ENCODE results near the gene PLXND1. TPM values are rescaled to one million over a fixed set of nuclear protein-coding genes. Genes with fewer than 3 reads are reported as not detected.

The PLXND1 gene
- total RNA-seq, 3 donors from 2014 or later (not counting 1 experiment from before 2014, with no cell fraction given), result 135 to 214 (median 189) TPM

GRCh38 chr3:129610276-129610675, 3.8 kb upstream of the PLXND1 start:
- intact Hi-C loops (cut with micrococcal nuclease), result loop anchor here (5.0 kb wide), 1 partner anchor 33 kb away; no protein-coding TSS in a partner anchor
- DNase-seq, result no peak
- H3K27ac ChIP-seq (ENCODE audit: low read length), result no peak overlapping the region

GRCh38 chr3:129609591-129610182, 3.2 kb upstream of the PLXND1 start:
- ATAC-seq (no peak), DNase-seq (no peak)
- Histone ChIP-seq H3K9me3 (ENCODE audit: control insufficient read depth, insufficient read depth, low read length) (no peaks in the 10 kb centered on the region), H3K4me3 (ENCODE audit: low read length) (no peak overlapping the region), H3K27me3 (ENCODE audit: control insufficient read depth, insufficient read depth, low read length) (peaks cover 2% of the 10 kb centered on the region), H3K36me3 (ENCODE audit: control insufficient read depth, insufficient read depth, low read length) (no peaks in the 10 kb centered on the region), H3K4me1 (ENCODE audit: control insufficient read depth, insufficient read depth, low read length) (peaks cover 45% of the 10 kb centered on the region), H3K27ac (ENCODE audit: low read length) (no peak overlapping the region)
- Mint-ChIP-seq H3K36me3 (no peaks in the 10 kb centered on the region), H3K27ac (peak overlapping the region; percentile 18 to 56), H3K27me3 (ENCODE audit: low read depth in 2 of 2) (peaks cover 0 to 16% of the 10 kb centered on the region in 2 donors), H3K4me3 (peak overlapping the region; percentile 61), H3K9me3 (no peaks in the 10 kb centered on the region), H3K4me1 (peaks cover 48 to 51% of the 10 kb centered on the region in 2 donors)
- WGBS (ENCODE audit: insufficient coverage), result 73% methylated on average over 3 of the region's 3 CpGs
- intact Hi-C loops (cut with micrococcal nuclease), result loop anchor here (5.0 kb wide), 1 partner anchor 32 kb away; no protein-coding TSS in a partner anchor
- TF ChIP-seq CTCF (IDR thresholded peaks at IDR 0.05), result no peak

More at GRCh38 chr3:129610276-129610675, 3.8 kb upstream of the PLXND1 start:
- H3K36me3 Mint-ChIP-seq, result no peaks in the 10 kb centered on the region
- Histone ChIP-seq H3K4me1 (ENCODE audit: control insufficient read depth, insufficient read depth, low read length) (peaks cover 42% of the 10 kb centered on the region), H3K9me3 (ENCODE audit: control insufficient read depth, insufficient read depth, low read length) (no peaks in the 10 kb centered on the region), H3K36me3 (ENCODE audit: control insufficient read depth, insufficient read depth, low read length) (no peaks in the 10 kb centered on the region), H3K27me3 (ENCODE audit: control insufficient read depth, insufficient read depth, low read length) (no peaks in the 10 kb centered on the region), H3K4me3 (ENCODE audit: low read length) (no peak overlapping the region)
- no peak overlapping the region for H3K4me3 Mint-ChIP-seq
- no peak for TF ChIP-seq CTCF (IDR thresholded peaks at IDR 0.05)
- peaks cover 50 to 52% of the 10 kb centered on the region in 2 donors for H3K4me1 Mint-ChIP-seq
- H3K27me3 Mint-ChIP-seq (ENCODE audit: low read depth in 2 of 2), result peaks cover 0 to 16% of the 10 kb centered on the region in 2 donors
- peak overlapping the region in 1 of 2 donors; percentile 56 for H3K27ac Mint-ChIP-seq
- H3K9me3 Mint-ChIP-seq, result no peaks in the 10 kb centered on the region
- no peak for ATAC-seq
- WGBS (ENCODE audit: insufficient coverage), result 66% methylated on average over 9 of the region's 10 CpGs

DNA sequence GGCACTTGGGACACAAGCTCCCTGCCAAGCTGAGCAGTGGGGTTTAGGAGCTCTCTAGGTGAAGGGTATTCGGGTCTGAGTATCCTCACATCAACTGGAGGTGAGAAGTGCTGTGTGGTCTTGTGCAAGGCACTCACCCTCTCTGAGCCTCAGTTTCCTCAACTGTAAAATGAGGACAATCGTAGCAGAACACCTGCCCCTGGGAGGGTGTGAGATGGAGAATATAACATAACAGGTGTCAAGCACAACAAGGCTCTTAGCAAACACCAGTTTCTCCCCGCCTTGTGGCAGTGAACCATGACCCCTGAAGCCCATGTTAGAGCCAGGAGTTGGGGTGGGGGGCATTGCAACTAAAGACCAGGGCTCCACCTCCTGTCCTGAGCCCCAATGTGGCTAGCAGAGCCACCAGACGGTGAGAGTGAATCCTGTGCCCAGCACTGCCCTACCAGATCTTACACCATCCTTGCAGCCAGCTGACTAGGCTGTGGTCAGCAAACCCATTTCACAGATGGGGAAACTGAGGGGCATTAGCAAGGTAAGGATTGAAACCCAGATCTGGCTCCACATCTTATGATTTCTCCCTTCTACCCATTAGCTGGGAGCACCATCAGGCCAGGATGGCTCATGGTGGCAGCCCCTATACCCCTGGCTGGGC, 2.6 kb upstream of the PLXND1 start:
- Mint-ChIP-seq H3K27me3 (ENCODE audit: low read depth in 2 of 2) (peaks cover 0 to 16% of the 10 kb centered on the region in 2 donors), H3K4me1 (peaks cover 50 to 53% of the 10 kb centered on the region in 2 donors), H3K27ac (no peak overlapping the region), H3K36me3 (no peaks in the 10 kb centered on the region), H3K9me3 (no peaks in the 10 kb centered on the region), H3K4me3 (peak overlapping the region; percentile 65)
- ATAC-seq, result no peak
- WGBS (ENCODE audit: insufficient coverage), result 79% methylated on average over 3 of the region's 4 CpGs
- TF ChIP-seq CTCF (IDR thresholded peaks at IDR 0.05), result no peak
- H3K27ac ChIP-seq (ENCODE audit: low read length), result no peak overlapping the region
- DNase-seq, result no peak
- H3K9me3 ChIP-seq (ENCODE audit: control insufficient read depth, insufficient read depth, low read length), result no peaks in the 10 kb centered on the region
- intact Hi-C loops (cut with micrococcal nuclease), result no loop called here
- H3K4me1 ChIP-seq (ENCODE audit: control insufficient read depth, insufficient read depth, low read length), result peaks cover 51% of the 10 kb centered on the region
- peaks cover 2% of the 10 kb centered on the region for H3K27me3 ChIP-seq (ENCODE audit: control insufficient read depth, insufficient read depth, low read length)
- no peaks in the 10 kb centered on the region for H3K36me3 ChIP-seq (ENCODE audit: control insufficient read depth, insufficient read depth, low read length)
- no peak overlapping the region for H3K4me3 ChIP-seq (ENCODE audit: low read length)
